ENCODE data around the gene CTNNB1.

- no peak for TF ChIP-seq CTCF (IDR thresholded peaks at IDR 0.05)
- no peak for TF ChIP-seq POLR2AphosphoS5 (IDR thresholded peaks at IDR 0.05)
- TF ChIP-seq POLR2A (IDR thresholded peaks at IDR 0.05; ENCODE audit: low read depth), result no peak
These were observed 22.7 kb upstream of the CTNNB1 start for GRCh38 chr3:41176596-41176995.

Data from esophagus muscularis mucosa (tissue), 3 donors.